Endothelial cell of umbilical vein (primary cell): ENCODE results near the gene CARNS1.

ENCODE experiments used
- EZH2 ChIP-seq: IDR thresholded peaks from 2 replicates; pipeline ENCODE4 v1.6.1; 2012; ENCODE audit warnings: borderline replicate concordance, low read depth, mild to moderate bottlenecking, moderate library complexity, low read length, inconsistent platforms; ENCODE audit not compliant: severe bottlenecking
- FOS ChIP-seq: IDR thresholded peaks from 2 replicates; pipeline ENCODE4 v1.6.1; 2011; ENCODE audit warnings: mild to moderate bottlenecking, low read length, moderate library complexity, borderline replicate concordance; ENCODE audit not compliant: insufficient read depth
- JUN ChIP-seq: IDR thresholded peaks from 2 replicates; pipeline ENCODE4 v1.6.1; 2011; ENCODE audit warnings: borderline replicate concordance, low read depth; ENCODE audit not compliant: insufficient read length, insufficient read depth
- MYC ChIP-seq: IDR thresholded peaks from one replicate; pipeline ENCODE4 v1.6.1; 2011; ENCODE audit warnings: mild to moderate bottlenecking, low read depth, low read length
- POLR2A ChIP-seq: IDR thresholded peaks from 2 replicates; pipeline ENCODE4 v1.6.1; 2012; ENCODE audit warnings: low read depth, mild to moderate bottlenecking, control low read depth, low read length
- POLR2AphosphoS5 ChIP-seq: IDR thresholded peaks from 2 replicates; pipeline ENCODE4 v1.6.1; 2012; ENCODE audit warnings: low read depth, mild to moderate bottlenecking, control low read depth, low read length, moderate library complexity; ENCODE audit not compliant: insufficient read depth
- TF ChIP-seq, protein P1 (sequence below), 2 donors: IDR thresholded peaks; 1 replicate in 1 of 2; 2 replicates in 1 of 2; pipeline ENCODE4 v1.5.1; 2011; ENCODE audit warnings: low read length in 2 of 2, mild to moderate bottlenecking in 2 of 2, moderate library complexity in 2 of 2, control low read depth in 1 of 2, inconsistent platforms in 1 of 2, low read depth in 1 of 2; ENCODE audit not compliant: insufficient read depth in 1 of 2; ENCODE audit errors: extremely low read depth in 1 of 2
- TF ChIP-seq, protein P2 (sequence below): IDR thresholded peaks from 2 replicates; pipeline ENCODE4 v1.6.1; 2011; ENCODE audit not compliant: insufficient read depth, insufficient read length

DNA sequence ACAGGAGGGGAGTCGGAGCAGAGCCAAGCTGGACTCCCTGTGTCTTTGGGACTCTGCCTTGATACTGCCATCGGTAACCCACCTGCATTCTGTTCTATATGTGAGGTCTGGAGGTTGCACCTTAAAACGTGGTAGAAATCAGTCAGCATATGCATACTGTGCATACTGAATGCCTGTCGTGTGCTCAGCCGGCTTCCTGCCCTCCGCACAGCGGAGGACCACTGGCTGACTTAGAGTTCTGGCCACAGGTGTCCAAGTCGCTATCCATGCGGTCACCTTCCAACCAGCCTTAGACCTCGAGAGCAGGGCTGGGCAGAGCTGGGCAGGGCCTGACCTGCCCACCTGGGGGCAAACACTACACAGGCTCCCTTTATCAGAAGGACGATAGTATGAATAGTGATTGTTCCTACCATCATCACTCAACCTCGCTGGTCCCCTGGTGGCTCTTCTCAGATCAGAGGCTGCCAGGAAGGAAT is 7.8 kb upstream of the CARNS1 start:
- TF ChIP-seq, protein P1, sequence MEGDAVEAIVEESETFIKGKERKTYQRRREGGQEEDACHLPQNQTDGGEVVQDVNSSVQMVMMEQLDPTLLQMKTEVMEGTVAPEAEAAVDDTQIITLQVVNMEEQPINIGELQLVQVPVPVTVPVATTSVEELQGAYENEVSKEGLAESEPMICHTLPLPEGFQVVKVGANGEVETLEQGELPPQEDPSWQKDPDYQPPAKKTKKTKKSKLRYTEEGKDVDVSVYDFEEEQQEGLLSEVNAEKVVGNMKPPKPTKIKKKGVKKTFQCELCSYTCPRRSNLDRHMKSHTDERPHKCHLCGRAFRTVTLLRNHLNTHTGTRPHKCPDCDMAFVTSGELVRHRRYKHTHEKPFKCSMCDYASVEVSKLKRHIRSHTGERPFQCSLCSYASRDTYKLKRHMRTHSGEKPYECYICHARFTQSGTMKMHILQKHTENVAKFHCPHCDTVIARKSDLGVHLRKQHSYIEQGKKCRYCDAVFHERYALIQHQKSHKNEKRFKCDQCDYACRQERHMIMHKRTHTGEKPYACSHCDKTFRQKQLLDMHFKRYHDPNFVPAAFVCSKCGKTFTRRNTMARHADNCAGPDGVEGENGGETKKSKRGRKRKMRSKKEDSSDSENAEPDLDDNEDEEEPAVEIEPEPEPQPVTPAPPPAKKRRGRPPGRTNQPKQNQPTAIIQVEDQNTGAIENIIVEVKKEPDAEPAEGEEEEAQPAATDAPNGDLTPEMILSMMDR (IDR thresholded peaks at IDR 0.05; ENCODE audit: extremely low read depth in 1 of 2, insufficient read depth in 1 of 2, low read depth in 1 of 2, low read length in 2 of 2): no peak
- TF ChIP-seq POLR2AphosphoS5: no peak
- no peak for TF ChIP-seq POLR2A
- TF ChIP-seq EZH2: no peak
- no peak for TF ChIP-seq JUN
- TF ChIP-seq, protein P2, sequence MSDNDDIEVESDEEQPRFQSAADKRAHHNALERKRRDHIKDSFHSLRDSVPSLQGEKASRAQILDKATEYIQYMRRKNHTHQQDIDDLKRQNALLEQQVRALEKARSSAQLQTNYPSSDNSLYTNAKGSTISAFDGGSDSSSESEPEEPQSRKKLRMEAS: no peak
- TF ChIP-seq MYC: no peak
- TF ChIP-seq FOS: no peak
